ENCODE results near the gene LRFN2. TPM values are rescaled to one million over a fixed set of nuclear protein-coding genes. Genes with fewer than 3 reads are reported as not detected.

LRFN2 gene
- total RNA-seq, 3 donors from 2014 or later: 0.14 to 0.29 (median 0.16) TPM

GRCh38 chr6:40535110-40535818, 51.9 kb downstream of the LRFN2 start:
- ATAC-seq (no peak), DNase-seq (no peak)
- Histone ChIP-seq H3K4me1 (ENCODE audit: low read depth) (no peaks in the 10 kb centered on the region), H3K36me3 (ENCODE audit: low read depth) (no peaks in the 10 kb centered on the region), H3K9me3 (no peaks in the 10 kb centered on the region), H3K4me3 (no peak overlapping the region)
- no peak for TF ChIP-seq CTCF (IDR thresholded peaks at IDR 0.05)
- intact Hi-C loops (cut with DNase I, micrococcal nuclease): no loop called here

DNA sequence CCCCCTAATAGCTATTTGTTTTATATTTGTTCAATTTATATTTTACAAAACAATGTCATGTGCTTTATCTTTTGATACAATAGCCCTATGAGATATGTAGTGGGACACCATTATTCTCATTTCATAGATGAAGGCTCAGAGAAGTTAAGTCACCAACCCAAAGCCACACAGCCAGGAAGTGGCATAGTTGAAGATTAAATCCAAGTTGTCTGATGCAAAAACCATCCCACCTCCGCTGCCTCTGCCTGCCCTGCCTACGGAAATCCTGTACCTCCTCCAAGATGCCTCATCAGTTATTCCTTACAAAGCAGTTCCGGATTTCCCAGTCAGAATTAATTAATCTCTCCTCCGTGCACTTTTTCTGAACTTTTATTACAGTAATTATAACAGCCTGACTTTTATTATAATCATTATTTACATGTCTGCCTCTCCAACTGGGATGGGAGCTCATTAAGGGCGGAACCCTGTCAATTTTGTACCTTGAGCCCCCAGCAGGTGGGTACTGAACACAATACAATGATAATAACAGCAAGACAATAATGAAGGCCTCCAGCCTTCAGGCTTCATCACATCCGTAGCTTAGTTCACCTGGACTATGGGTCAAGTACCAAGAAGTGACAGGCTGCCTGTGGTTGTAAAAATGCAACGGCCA, 54.7 kb downstream of the LRFN2 start:
- ATAC-seq (no peak), DNase-seq (no peak)
- intact Hi-C loops (cut with DNase I, micrococcal nuclease): no loop called here
- H3K36me3 ChIP-seq (ENCODE audit: low read depth): no peaks in the 10 kb centered on the region
- H3K4me1 ChIP-seq (ENCODE audit: low read depth): no peaks in the 10 kb centered on the region
- TF ChIP-seq CTCF (IDR thresholded peaks at IDR 0.05): no peak
- H3K9me3 ChIP-seq: no peaks in the 10 kb centered on the region
- no peak overlapping the region for H3K4me3 ChIP-seq

DNA sequence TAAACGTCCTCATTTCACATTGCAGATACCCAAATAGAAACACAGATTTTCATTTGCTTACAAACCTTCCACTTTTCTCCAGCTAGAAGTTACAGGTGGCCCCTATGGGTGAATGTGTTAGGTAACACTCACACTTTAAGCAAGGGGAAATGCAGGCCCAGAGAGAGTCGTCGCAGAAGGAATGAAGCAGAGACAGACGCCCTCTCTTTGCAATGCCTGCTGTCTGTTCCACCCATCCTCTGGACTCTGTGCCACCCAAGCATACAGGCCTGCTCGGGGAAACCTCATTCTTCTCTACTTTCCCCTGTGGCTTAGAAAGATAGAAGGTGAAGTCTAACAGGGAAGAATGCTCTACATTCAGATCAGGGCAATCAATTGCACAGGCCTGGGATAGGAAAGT, 57.2 kb downstream of the LRFN2 start:
- no peak for ATAC-seq
- intact Hi-C loops (cut with DNase I, micrococcal nuclease): no loop called here
- no peak for TF ChIP-seq CTCF (IDR thresholded peaks at IDR 0.05)
- no peaks in the 10 kb centered on the region for H3K4me1 ChIP-seq (ENCODE audit: low read depth)
- DNase-seq: no peak
- no peaks in the 10 kb centered on the region for H3K9me3 ChIP-seq
- H3K4me3 ChIP-seq: no peak overlapping the region
- H3K36me3 ChIP-seq (ENCODE audit: low read depth): no peaks in the 10 kb centered on the region

GRCh38 chr6:40529040-40529439, 58.1 kb downstream of the LRFN2 start:
- H3K4me3 ChIP-seq: no peak overlapping the region
- intact Hi-C loops (cut with DNase I, micrococcal nuclease): no loop called here
- H3K9me3 ChIP-seq: no peaks in the 10 kb centered on the region
- DNase-seq (no peak), ATAC-seq (no peak)
- H3K4me1 ChIP-seq (ENCODE audit: low read depth): no peaks in the 10 kb centered on the region
- no peaks in the 10 kb centered on the region for H3K36me3 ChIP-seq (ENCODE audit: low read depth)
- no peak for TF ChIP-seq CTCF (IDR thresholded peaks at IDR 0.05)

DNA sequence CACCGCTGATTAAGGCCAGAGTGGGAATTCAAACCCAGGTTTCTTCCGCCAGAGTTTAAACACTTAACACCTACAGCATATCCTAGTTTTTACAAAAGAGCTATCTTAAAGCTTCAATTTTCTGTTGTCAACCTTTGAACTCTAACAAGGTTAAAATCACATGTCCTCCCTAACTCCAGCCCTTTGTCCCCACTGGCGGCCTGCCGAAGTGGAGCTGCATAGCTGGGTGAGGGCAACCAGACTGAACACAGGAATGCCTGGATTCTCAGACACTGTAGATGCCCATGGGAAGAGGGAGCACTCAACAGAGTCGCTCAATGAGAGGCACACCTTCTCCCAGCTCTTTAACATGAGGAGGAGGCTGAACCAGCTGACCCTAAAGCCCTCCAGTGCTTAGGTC, 59.1 kb downstream of the LRFN2 start:
- intact Hi-C loops (cut with DNase I, micrococcal nuclease): no loop called here
- Histone ChIP-seq H3K4me1 (ENCODE audit: low read depth) (no peaks in the 10 kb centered on the region), H3K4me3 (no peak overlapping the region), H3K36me3 (ENCODE audit: low read depth) (no peaks in the 10 kb centered on the region), H3K9me3 (no peaks in the 10 kb centered on the region)
- ATAC-seq: no peak
- no peak for DNase-seq
- no peak for TF ChIP-seq CTCF (IDR thresholded peaks at IDR 0.05)
